ENCODE measurements around the gene NIFK.

NIFK gene

DNA sequence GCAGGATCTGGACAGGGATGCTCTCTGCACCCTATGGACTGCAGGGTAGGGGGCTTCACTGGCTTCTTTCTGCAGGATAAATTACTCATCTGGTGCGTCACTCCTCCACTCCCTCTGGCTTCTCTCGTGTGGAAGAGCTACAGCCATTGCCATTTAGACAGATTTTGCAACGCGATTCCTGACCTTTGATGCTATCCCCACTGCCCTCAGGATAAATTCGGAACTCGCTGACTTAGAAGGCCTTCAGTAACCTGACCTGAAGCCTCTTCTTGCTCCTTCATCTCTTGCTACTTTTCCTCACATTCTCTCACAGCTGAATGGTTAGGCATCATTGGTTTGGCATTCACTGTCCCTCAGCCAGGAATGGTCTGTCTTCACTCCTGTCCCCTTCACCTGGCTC, 5.3 kb downstream of the NIFK start:
- H3K4me2 ChIP-seq (ENCODE audit: insufficient read depth, low read length, poor library complexity, severe bottlenecking), result no peak overlapping the region
- no peaks in the 10 kb centered on the region for H3K9me3 ChIP-seq (replicated peaks in 1 of 2; ENCODE audit: control insufficient read depth in 2 of 2, insufficient read depth in 1 of 2, low read depth in 1 of 2, low read length in 2 of 2)
- H2BK15ac ChIP-seq (ENCODE audit: low read length), result no peak overlapping the region
- H3K27ac ChIP-seq (replicated peaks; ENCODE audit: low read length), result no peak overlapping the region
- H4K91ac ChIP-seq (ENCODE audit: low read depth, low read length, poor library complexity), result no peak overlapping the region
- H4K8ac ChIP-seq (ENCODE audit: low read depth, low read length), result no peak overlapping the region
- H2BK12ac ChIP-seq (ENCODE audit: low read length), result no peak overlapping the region
- no peaks in the 10 kb centered on the region for H3K27me3 ChIP-seq (ENCODE audit: control insufficient read depth in 3 of 3, insufficient read depth in 3 of 3, low read depth in 1 of 3, low read length in 3 of 3)
- peaks cover 26 to 83% of the 10 kb centered on the region in 2 donors for H3K36me3 ChIP-seq (replicated peaks in 1 of 2; ENCODE audit: control insufficient read depth in 2 of 2, insufficient read depth in 2 of 2, low read length in 2 of 2)
- H3K4me1 ChIP-seq (ENCODE audit: control insufficient read depth in 2 of 2, insufficient read depth in 1 of 2, low read depth in 1 of 2, low read length in 2 of 2), result peaks cover 0 to 1% of the 10 kb centered on the region in 2 donors
- no peak overlapping the region for H2BK120ac ChIP-seq (ENCODE audit: low read depth, low read length)
- no peak overlapping the region for H3K18ac ChIP-seq (ENCODE audit: low read length)
- WGBS, 2 donors (ENCODE audit: extremely low coverage in 2 of 2, insufficient read length in 2 of 2, insufficient replicate concordance in 1 of 2), result no CpG with 5 or more reads among the region's 6 CpGs
- no peak overlapping the region for H3K4ac ChIP-seq (ENCODE audit: low read length)
- peaks cover 2% of the 10 kb centered on the region for H3K79me1 ChIP-seq (ENCODE audit: low read depth, low read length)
- no peak overlapping the region for H3K4me3 ChIP-seq (ENCODE audit: low read length in 2 of 2)
- H2AK5ac ChIP-seq (ENCODE audit: low read depth, low read length), result no peak overlapping the region
- no peak overlapping the region for H3K23ac ChIP-seq (ENCODE audit: low read depth, low read length, poor library complexity)
- no peak overlapping the region for H2BK5ac ChIP-seq (ENCODE audit: low read length)
- no peak overlapping the region for H3K9ac ChIP-seq (ENCODE audit: low read depth, low read length, poor library complexity)
- no peak for DNase-seq (ENCODE audit: low spot score)
- H2AFZ ChIP-seq (ENCODE audit: low read length), result no peak overlapping the region
- no peak overlapping the region for H3K14ac ChIP-seq (ENCODE audit: low read length)

DNA sequence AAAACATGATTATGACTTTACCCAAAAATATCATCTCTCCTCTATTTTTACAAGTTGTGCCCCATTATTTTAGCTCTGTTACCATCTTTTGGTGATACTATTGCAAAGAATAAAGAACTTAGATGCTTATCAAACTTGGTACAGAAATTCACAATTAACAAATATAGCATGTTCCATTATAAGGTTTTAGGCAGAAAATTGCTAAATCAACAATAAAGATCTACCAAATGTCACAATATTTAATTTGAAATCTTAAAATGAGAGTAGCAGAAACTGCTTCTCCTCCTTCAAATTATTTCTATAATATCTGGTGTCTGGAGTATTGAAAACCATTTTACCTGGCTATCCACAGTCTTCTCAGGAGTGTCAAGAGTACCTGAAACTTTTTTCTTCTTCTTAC, 8.7 kb downstream of the NIFK start:
- no peaks in the 10 kb centered on the region for H3K79me1 ChIP-seq (ENCODE audit: low read depth, low read length)
- no peaks in the 10 kb centered on the region for H3K9me3 ChIP-seq (replicated peaks in 1 of 2; ENCODE audit: control insufficient read depth in 2 of 2, insufficient read depth in 1 of 2, low read depth in 1 of 2, low read length in 2 of 2)
- no peak overlapping the region for H4K8ac ChIP-seq (ENCODE audit: low read depth, low read length)
- H2AFZ ChIP-seq (ENCODE audit: low read length), result no peak overlapping the region
- H3K27ac ChIP-seq (replicated peaks; ENCODE audit: low read length), result no peak overlapping the region
- H3K9ac ChIP-seq (ENCODE audit: low read depth, low read length, poor library complexity), result no peak overlapping the region
- no peaks in the 10 kb centered on the region for H3K4me1 ChIP-seq (ENCODE audit: control insufficient read depth in 2 of 2, insufficient read depth in 1 of 2, low read depth in 1 of 2, low read length in 2 of 2)
- H4K91ac ChIP-seq (ENCODE audit: low read depth, low read length, poor library complexity), result no peak overlapping the region
- H2BK5ac ChIP-seq (ENCODE audit: low read length), result no peak overlapping the region
- H3K23ac ChIP-seq (ENCODE audit: low read depth, low read length, poor library complexity), result no peak overlapping the region
- no peak overlapping the region for H2BK120ac ChIP-seq (ENCODE audit: low read depth, low read length)
- peaks cover 24 to 69% of the 10 kb centered on the region in 2 donors for H3K36me3 ChIP-seq (replicated peaks in 1 of 2; ENCODE audit: control insufficient read depth in 2 of 2, insufficient read depth in 2 of 2, low read length in 2 of 2)
- DNase-seq (ENCODE audit: low spot score), result no peak
- H3K18ac ChIP-seq (ENCODE audit: low read length), result no peak overlapping the region
- H2BK15ac ChIP-seq (ENCODE audit: low read length), result no peak overlapping the region
- no peaks in the 10 kb centered on the region for H3K27me3 ChIP-seq (ENCODE audit: control insufficient read depth in 3 of 3, insufficient read depth in 3 of 3, low read depth in 1 of 3, low read length in 3 of 3)
- H3K4ac ChIP-seq (ENCODE audit: low read length), result no peak overlapping the region
- no peak overlapping the region for H2AK5ac ChIP-seq (ENCODE audit: low read depth, low read length)
- no peak overlapping the region for H3K4me3 ChIP-seq (ENCODE audit: low read length in 2 of 2)
- no peak overlapping the region for H3K14ac ChIP-seq (ENCODE audit: low read length)
- H2BK12ac ChIP-seq (ENCODE audit: low read length), result no peak overlapping the region
- H3K4me2 ChIP-seq (ENCODE audit: insufficient read depth, low read length, poor library complexity, severe bottlenecking), result no peak overlapping the region

DNA sequence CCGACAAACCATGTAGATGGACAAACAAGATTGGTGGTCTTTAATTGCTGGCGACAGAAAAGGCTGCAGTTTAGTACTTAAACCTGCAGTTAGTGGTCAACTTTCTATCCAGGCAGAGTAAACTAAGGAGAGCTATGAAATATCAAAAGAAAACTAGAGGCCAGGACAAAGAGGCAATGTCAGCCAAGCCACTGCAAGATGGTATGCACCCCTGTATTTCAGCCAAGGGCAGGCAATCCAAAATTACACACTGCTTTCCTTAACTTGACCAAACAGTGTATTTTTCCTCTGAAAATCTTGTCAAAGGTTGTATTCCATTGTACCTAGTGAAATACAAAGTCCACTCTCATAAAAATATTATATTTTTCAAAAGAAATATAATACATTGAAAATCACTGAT, 9.3 kb downstream of the NIFK start:
- Histone ChIP-seq H3K4me2 (ENCODE audit: insufficient read depth, low read length, poor library complexity, severe bottlenecking) (no peak overlapping the region), H3K9me3 (replicated peaks in 1 of 2; ENCODE audit: control insufficient read depth in 2 of 2, insufficient read depth in 1 of 2, low read depth in 1 of 2, low read length in 2 of 2) (no peaks in the 10 kb centered on the region), H2BK15ac (ENCODE audit: low read length) (no peak overlapping the region), H3K14ac (ENCODE audit: low read length) (no peak overlapping the region), H2AFZ (ENCODE audit: low read length) (no peak overlapping the region), H3K36me3 (replicated peaks in 1 of 2; ENCODE audit: control insufficient read depth in 2 of 2, insufficient read depth in 2 of 2, low read length in 2 of 2) (peaks cover 23 to 65% of the 10 kb centered on the region in 2 donors), H3K27me3 (ENCODE audit: control insufficient read depth in 3 of 3, insufficient read depth in 3 of 3, low read depth in 1 of 3, low read length in 3 of 3) (no peaks in the 10 kb centered on the region), H3K4ac (ENCODE audit: low read length) (no peak overlapping the region), H2BK12ac (ENCODE audit: low read length) (no peak overlapping the region), H3K23ac (ENCODE audit: low read depth, low read length, poor library complexity) (no peak overlapping the region), H3K4me1 (ENCODE audit: control insufficient read depth in 2 of 2, insufficient read depth in 1 of 2, low read depth in 1 of 2, low read length in 2 of 2) (no peaks in the 10 kb centered on the region), H2BK120ac (ENCODE audit: low read depth, low read length) (no peak overlapping the region), H3K79me1 (ENCODE audit: low read depth, low read length) (no peaks in the 10 kb centered on the region), H3K4me3 (ENCODE audit: low read length in 2 of 2) (no peak overlapping the region), H2AK5ac (ENCODE audit: low read depth, low read length) (no peak overlapping the region), H4K8ac (ENCODE audit: low read depth, low read length) (no peak overlapping the region), H3K18ac (ENCODE audit: low read length) (no peak overlapping the region), H3K9ac (ENCODE audit: low read depth, low read length, poor library complexity) (no peak overlapping the region), H3K27ac (replicated peaks; ENCODE audit: low read length) (no peak overlapping the region), H2BK5ac (ENCODE audit: low read length) (no peak overlapping the region), H4K91ac (ENCODE audit: low read depth, low read length, poor library complexity) (no peak overlapping the region)
- DNase-seq (ENCODE audit: low spot score), result no peak
- no CpG with 5 or more reads among the region's 2 CpGs for WGBS, 2 donors (ENCODE audit: extremely low coverage in 2 of 2, insufficient read length in 2 of 2, insufficient replicate concordance in 1 of 2)

DNA sequence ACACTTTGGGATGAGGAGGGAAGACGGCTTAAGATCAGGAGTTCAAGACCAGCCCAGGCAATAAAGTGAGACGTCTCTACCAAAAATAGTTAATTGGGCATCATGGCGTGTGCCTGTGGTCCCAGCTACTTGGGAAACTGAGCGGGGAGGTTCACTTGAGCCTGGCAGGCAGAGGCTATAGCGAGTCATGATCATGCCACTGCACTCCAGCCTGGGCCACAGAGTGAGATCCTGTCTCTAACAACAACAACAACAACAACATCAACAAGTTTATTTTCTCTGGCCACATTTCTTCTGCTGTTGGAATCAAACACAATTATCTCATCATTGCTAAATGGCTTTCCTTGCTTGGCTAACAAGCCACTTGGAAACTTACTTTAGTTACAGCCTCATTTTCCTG, 13.4 kb downstream of the NIFK start:
- no peaks in the 10 kb centered on the region for H3K79me1 ChIP-seq (ENCODE audit: low read depth, low read length)
- H2BK120ac ChIP-seq (ENCODE audit: low read depth, low read length), result no peak overlapping the region
- H3K27ac ChIP-seq (replicated peaks; ENCODE audit: low read length), result no peak overlapping the region
- no peak overlapping the region for H2BK5ac ChIP-seq (ENCODE audit: low read length)
- no peak for DNase-seq (ENCODE audit: low spot score)
- H3K14ac ChIP-seq (ENCODE audit: low read length), result no peak overlapping the region
- H3K4me2 ChIP-seq (ENCODE audit: insufficient read depth, low read length, poor library complexity, severe bottlenecking), result no peak overlapping the region
- no peak overlapping the region for H2BK12ac ChIP-seq (ENCODE audit: low read length)
- no peak overlapping the region for H3K23ac ChIP-seq (ENCODE audit: low read depth, low read length, poor library complexity)
- H3K4me1 ChIP-seq (ENCODE audit: control insufficient read depth in 2 of 2, insufficient read depth in 1 of 2, low read depth in 1 of 2, low read length in 2 of 2), result no peaks in the 10 kb centered on the region
- no peaks in the 10 kb centered on the region for H3K9me3 ChIP-seq (replicated peaks in 1 of 2; ENCODE audit: control insufficient read depth in 2 of 2, insufficient read depth in 1 of 2, low read depth in 1 of 2, low read length in 2 of 2)
- H3K4ac ChIP-seq (ENCODE audit: low read length), result no peak overlapping the region
- no peak overlapping the region for H4K91ac ChIP-seq (ENCODE audit: low read depth, low read length, poor library complexity)
- H3K4me3 ChIP-seq (ENCODE audit: low read length in 2 of 2), result no peak overlapping the region
- no peak overlapping the region for H4K8ac ChIP-seq (ENCODE audit: low read depth, low read length)
- H2AK5ac ChIP-seq (ENCODE audit: low read depth, low read length), result no peak overlapping the region
- H3K27me3 ChIP-seq (ENCODE audit: control insufficient read depth in 3 of 3, insufficient read depth in 3 of 3, low read depth in 1 of 3, low read length in 3 of 3), result no peaks in the 10 kb centered on the region
- H3K18ac ChIP-seq (ENCODE audit: low read length), result no peak overlapping the region
- no peak overlapping the region for H3K9ac ChIP-seq (ENCODE audit: low read depth, low read length, poor library complexity)
- H2BK15ac ChIP-seq (ENCODE audit: low read length), result no peak overlapping the region
- peaks cover 7 to 28% of the 10 kb centered on the region in 2 donors for H3K36me3 ChIP-seq (replicated peaks in 1 of 2; ENCODE audit: control insufficient read depth in 2 of 2, insufficient read depth in 2 of 2, low read length in 2 of 2)
- WGBS, 2 donors (ENCODE audit: extremely low coverage in 2 of 2, insufficient read length in 2 of 2, insufficient replicate concordance in 1 of 2), result no CpG with 5 or more reads among the region's 5 CpGs
- no peak overlapping the region for H2AFZ ChIP-seq (ENCODE audit: low read length)

Measured in neuronal stem cell (in vitro differentiated cells).